GM19043 (cell line): ENCODE data around the gene IL3RA.
"Not testable (repeated sequence)": the region's sequence is repeated elsewhere in the genome, so short reads cannot be mapped to it uniquely, and the experiment has no call there.

Source experiments
- ATAC-seq: cut with Tn5 transposase; IDR thresholded peaks from one replicate; pipeline ENCODE4 v1.9.1; 2021; ENCODE audit warnings: low read depth; ENCODE audit not compliant: unreplicated experiment

Gene IL3RA

GRCh38 chrX:1327651-1328304 lies 8.8 kb upstream of the IL3RA start:
- no peak for ATAC-seq

DNA sequence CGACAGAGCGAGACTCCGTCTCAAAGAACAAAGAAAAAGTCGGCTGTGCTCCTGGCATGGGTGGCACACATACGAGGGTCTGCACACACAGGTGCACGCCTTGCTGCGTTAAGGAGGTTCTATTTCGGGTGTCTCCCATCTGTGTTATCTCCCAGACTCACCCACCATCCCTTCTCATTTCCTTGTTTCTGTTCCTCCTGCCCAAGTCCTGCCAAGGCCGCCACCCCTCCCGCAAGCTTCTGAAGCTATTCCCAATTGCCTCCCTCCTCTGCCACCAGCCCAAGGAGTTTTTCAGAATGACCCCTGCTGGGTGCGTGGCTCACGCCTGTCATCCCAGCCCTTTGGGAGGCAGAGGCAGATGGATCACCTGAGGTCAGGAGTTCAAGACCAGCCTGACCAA lies 6.0 kb upstream of the IL3RA start:
- ATAC-seq: no peak

GRCh38 chrX:1332433-1332832 lies 4.2 kb upstream of the IL3RA start:
- ATAC-seq: not testable (repeated sequence)

- no peak for ATAC-seq
These were observed 1.7 kb upstream of the IL3RA start for GRCh38 chrX:1334854-1335253.

GRCh38 chrX:1336948-1337779 lies 579 bp downstream of the IL3RA start:
- no peak for ATAC-seq

DNA sequence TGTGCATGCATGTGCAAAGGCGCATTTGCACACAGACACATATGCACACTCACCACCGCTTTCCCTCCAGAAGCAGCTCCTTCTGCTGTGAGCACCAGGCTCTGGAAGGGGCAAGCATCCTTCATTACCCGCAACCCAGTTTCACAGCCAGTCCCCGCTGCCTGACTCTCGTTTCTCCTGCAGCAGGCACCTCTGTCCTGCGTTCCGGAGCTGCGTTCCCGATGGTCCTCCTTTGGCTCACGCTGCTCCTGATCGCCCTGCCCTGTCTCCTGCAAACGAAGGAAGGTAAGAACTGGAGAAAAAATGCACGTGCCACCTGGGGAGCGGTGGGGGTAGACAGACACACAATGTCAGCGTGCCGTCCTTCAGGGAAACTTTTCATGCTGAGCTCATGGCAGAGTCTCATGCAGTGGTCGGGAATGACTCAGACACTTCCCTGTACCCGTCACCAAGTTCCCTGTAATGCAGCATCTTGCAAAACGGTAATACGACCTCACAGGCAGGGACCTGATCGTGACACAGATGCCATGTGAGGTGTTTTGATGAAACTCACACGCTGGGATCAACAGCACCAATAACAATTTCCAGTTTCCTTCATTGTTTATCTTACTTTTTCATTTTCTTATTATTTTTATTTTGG lies 5.1 kb downstream of the IL3RA start:
- no peak for ATAC-seq

DNA sequence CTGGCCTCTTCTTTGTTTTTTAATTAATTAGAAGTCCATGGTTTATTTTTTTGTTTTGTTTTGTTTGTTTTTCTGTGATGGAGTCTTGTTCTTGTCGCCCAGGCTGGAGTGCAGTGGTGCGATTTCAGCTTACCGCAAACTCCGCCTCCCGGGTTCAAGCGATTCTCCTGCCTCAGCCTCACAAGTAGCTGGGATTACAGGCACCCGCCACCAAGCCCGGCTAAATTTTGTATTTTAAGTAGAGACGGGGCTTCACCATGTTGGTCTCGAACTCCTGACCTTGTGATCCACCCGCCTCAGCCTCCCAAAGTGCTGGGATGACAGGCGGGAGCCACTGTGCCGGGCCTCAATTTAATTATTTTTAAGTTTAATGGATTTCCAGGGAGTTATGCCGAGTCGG lies 13.0 kb downstream of the IL3RA start:
- ATAC-seq: not testable (repeated sequence)

DNA sequence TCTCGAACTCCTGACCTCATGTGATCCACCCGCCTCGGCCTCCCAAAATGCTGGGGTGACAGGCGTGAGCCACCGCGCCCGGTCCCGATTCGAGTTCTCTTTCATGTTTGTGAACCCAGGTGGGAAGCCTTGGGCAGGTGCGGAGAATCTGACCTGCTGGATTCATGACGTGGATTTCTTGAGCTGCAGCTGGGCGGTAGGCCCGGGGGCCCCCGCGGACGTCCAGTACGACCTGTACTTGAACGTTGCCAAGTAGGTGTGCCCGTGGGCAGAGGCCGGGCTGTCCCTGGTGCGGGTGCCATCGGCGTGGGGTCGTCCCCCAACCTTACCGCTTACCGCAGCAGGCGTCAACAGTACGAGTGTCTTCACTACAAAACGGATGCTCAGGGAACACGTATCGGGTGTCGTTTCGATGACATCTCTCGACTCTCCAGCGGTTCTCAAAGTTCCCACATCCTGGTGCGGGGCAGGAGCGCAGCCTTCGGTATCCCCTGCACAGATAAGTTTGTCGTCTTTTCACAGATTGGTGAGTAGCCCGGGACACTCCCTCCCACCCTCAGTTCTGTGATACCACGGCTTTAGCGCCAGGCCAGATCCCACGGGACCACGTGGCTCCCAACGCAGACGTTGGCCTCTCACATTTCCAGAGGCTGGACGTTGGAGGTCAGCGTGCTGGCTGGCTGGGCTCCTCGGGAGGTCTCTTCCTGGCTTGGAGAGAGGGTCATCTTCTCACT lies 15.6 kb downstream of the IL3RA start:
- no peak for ATAC-seq

GRCh38 chrX:1354036-1355019 lies 17.7 kb downstream of the IL3RA start:
- no peak for ATAC-seq

DNA sequence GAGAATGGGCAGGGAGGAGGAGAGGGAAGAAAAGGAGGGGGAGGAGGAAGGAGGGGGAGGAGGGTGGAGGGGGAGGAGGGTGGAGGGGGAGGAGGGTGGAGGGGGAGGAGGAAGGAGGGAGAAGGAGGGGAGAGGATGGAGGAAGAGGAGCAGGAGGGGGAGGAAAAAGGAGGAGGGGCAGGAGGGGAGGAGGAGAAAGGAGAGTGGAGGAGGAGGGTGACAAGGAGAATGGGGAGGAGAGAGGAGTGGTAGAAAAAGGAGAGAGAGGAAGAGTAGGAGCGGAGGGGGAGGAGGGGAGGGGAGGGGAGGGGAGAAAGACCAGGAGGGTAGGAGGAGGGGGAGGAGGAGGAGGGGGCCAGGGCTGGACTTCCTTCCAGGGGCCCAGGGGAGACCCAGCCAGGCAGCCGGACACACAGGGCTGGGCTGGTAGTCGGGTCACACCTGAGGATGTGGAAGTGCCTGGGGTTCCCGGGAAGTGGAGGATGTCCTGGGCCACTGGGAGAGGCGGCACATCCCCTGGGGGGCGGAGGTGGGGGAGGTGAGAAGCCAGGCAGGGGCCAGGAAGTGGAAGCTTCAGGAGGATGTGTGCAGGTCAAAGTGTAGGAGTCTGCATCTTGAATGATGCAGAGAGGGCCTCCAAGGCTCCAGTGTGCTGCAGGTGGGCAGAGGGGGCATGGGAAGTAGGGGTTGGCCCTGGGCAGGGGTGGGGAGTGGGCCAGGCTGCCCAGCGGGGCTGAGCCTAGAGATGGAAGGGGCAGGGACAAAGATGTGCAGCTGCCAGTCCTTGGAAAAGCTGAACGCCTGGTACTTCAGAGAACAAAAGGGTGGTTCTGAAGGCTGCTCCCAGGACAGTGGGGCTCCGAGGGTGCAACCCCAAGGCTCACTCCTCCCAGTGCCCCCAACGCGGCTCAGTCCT lies 18.8 kb downstream of the IL3RA start:
- ATAC-seq: no peak

DNA sequence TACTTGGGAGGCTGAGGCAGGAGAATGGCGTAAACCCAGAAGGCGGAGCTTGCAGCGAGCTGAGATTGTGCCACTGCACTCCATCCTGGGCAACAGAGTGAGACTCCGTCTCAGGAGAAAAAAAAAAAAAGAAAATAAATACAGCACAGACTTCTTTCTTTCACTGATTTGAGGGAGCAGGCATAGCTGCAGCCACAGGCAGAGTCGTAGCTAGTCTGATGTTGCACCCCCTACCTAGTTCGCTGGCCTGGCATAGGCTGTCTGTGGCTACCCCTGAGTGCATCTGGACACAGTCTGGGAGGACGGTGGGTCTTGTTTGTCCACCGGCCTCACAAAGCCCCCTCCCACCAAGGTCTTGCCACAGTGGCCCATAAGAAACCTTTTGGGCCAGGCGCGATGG lies 21.4 kb downstream of the IL3RA start:
- ATAC-seq: no peak

- ATAC-seq: no peak
These were observed 22.4 kb downstream of the IL3RA start for GRCh38 chrX:1358793-1359476.

- no peak for ATAC-seq
These were observed 22.9 kb downstream of the IL3RA start for GRCh38 chrX:1359477-1359873.

GRCh38 chrX:1360171-1360570 lies 23.6 kb downstream of the IL3RA start:
- no peak for ATAC-seq

DNA sequence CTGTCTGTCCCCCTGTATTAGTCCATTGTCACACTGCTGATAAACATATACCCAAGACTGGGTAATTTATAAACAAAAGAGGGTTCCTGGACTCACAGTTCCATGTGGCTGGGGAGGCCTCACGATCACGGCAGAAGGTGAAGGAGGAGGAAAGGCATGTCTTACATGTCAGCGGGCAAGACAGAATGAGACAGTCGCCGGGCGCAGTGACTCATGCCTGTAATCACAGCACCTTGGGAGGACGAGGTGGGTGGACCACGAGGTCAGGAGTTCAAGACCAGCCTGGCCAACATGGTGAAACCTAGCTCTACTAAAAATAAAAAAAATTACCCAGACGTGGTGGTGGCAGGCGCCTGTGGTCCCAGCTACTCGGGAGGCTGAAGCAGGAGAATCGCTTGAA lies 24.7 kb downstream of the IL3RA start:
- ATAC-seq: no peak

GRCh38 chrX:1361910-1362309 lies 25.3 kb downstream of the IL3RA start:
- no peak for ATAC-seq

DNA sequence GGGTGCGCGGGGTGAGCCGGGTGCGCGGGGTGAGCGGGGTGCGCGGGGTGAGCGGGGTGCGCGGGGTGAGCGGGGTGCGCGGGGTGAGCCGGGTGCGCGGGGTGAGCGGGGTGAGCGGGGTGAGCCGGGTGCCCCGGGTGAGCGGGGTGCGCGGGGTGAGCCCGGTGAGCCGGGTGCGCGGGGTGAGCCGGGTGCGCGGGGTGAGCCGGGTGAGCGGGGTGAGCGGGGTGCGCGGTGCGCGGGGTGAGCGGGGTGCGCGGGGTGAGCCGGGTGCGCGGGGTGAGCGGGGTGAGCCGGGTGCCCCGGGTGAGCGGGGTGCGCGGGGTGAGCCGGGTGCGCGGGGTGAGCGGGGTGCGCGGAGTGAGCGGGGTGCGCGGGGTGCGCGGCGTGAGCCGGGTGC lies 29.8 kb downstream of the IL3RA start:
- ATAC-seq: not testable (repeated sequence)

DNA sequence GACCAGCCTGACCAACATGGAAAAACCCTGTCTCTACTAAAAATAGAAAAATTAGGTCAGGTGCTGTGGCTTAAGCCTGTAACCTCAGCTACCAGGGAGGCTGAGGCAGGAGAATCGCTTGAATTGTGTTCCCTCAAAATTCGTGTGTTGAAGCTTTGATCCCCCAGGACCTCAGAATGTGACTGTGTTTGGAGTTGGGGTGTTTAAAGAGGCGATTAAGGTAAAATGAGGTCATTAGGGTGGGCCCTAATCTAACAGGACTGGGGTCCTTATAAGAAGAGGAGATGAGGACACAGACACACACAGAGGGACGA lies 31.8 kb downstream of the IL3RA start:
- no peak for ATAC-seq
